ENCODE data around the gene VPS26A.

- no peak for TF ChIP-seq EZH2phosphoT487 (IDR thresholded peaks at IDR 0.05; ENCODE audit: unreplicated experiment)
- TF ChIP-seq CTCF (conservative IDR thresholded peaks at IDR 0.05; ENCODE audit: low read depth in 2 of 2): no peak
Observed at GRCh38 chr10:69160809-69161241, 36.8 kb downstream of the VPS26A start.

Data from GM23338 (cell line).